Activated naive CD4-positive, alpha-beta T cell treated with anti-CD3 and anti-CD28 coated beads, Interleukin-2, amount 50 U/mL, for 72 hours (primary cell): Measurements from ENCODE around the gene PLS1. TPM values are rescaled to one million over a fixed set of nuclear protein-coding genes. Genes with fewer than 3 reads are reported as not detected.
"Not testable (repeated sequence)": the region's sequence is repeated elsewhere in the genome, so short reads cannot be mapped to it uniquely, and the experiment has no call there.

Experiments
- ATAC-seq, 2 donors: fragments of 150-1000 bp; cut with Tn5 transposase; 2 replicates each; pipeline ENCODE4 v1.10.0; 2021; ENCODE audit warnings: mild to moderate bottlenecking in 2 of 2, moderate library complexity in 2 of 2
- DNase-seq, 2 donors: peaks; one replicate each; pipeline ENCODE4 v3.0.0; 2021 to 2022; ENCODE audit warnings: low spot score in 2 of 2
- H3K27ac Mint-ChIP-seq, 2 donors: one replicate each; pipeline ENCODE4 v1.8.0; 2022; ENCODE audit warnings: mild to moderate bottlenecking in 2 of 2, mixed read lengths in 2 of 2
- H3K36me3 Mint-ChIP-seq, 2 donors: one replicate each; pipeline ENCODE4 v1.8.0; 2022; ENCODE audit warnings: mixed read lengths in 2 of 2
- H3K9me3 Mint-ChIP-seq, 2 donors: one replicate each; pipeline ENCODE4 v1.8.0; 2022; ENCODE audit warnings: mixed read lengths in 2 of 2
- total RNA-seq, 2 donors: library from RNA; stranded (reverse); gene quantifications; one replicate each; pipeline ENCODE4 v1.2.3, GENCODE V29; 2022

PLS1 gene
- total RNA-seq, 2 donors from 2014 or later = 6.0 to 8.1 TPM

DNA sequence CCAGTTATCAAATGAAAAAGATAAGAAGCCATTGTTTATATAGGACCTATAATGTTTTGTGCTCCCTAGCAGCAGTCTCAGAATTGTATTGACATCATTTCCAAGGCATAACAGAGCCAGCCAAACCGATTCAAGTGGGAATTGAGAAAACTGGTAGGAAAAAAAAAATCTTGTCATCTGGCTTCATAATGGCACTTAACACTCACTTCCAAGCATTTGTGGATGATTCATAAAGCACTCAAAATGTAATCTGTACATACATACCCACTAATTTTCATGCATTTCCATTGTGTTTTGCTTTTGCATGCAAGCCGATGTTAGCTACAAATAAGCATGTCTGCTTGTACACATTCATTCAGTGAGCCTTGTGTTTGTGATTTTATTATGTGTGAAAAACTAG lies 109.0 kb downstream of the PLS1 start:
- ATAC-seq = no peak
- no peak overlapping the region for H3K27ac Mint-ChIP-seq
- DNase-seq = no peak
- H3K36me3 Mint-ChIP-seq = no peaks in the 10 kb centered on the region
- H3K9me3 Mint-ChIP-seq = peaks cover 0 to 4% of the 10 kb centered on the region in 2 donors

GRCh38 chr3:142706321-142707127 lies 110.3 kb downstream of the PLS1 start:
- Mint-ChIP-seq H3K9me3 (no peaks in the 10 kb centered on the region), H3K27ac (no peak overlapping the region), H3K36me3 (no peaks in the 10 kb centered on the region)
- ATAC-seq = no peak
- DNase-seq = no peak

DNA sequence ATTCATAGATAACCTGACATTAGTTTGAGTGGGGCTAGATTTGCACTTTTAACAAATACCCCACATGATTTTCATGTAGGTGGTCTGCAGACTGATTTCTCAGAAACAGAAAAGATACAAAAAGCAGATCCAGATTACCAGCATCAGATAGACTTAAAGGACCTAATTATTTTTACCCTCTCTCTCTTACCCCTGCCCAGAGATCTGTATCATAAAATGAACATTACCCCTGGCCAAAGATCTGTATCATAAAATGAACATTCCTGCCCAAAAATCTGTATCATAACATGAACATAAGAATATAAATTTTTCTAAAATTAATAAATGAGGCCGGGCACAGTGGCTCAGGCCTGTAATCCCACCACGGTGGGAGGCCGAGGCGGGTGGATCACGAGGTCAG lies 113.0 kb downstream of the PLS1 start:
- Mint-ChIP-seq H3K9me3 (no peaks in the 10 kb centered on the region), H3K36me3 (no peaks in the 10 kb centered on the region), H3K27ac (no peak overlapping the region)
- DNase-seq (no peak), ATAC-seq (no peak)

- DNase-seq, H3K9me3 Mint-ChIP-seq, H3K27ac Mint-ChIP-seq, ATAC-seq, H3K36me3 Mint-ChIP-seq: not testable (repeated sequence)
Measured at GRCh38 chr3:142714882-142715281, 118.7 kb downstream of the PLS1 start.

GRCh38 chr3:142716102-142716501 lies 119.9 kb downstream of the PLS1 start:
- no peak overlapping the region for H3K27ac Mint-ChIP-seq
- ATAC-seq (no peak), DNase-seq (no peak)
- H3K9me3 Mint-ChIP-seq = peaks cover 0 to 3% of the 10 kb centered on the region in 2 donors
- H3K36me3 Mint-ChIP-seq = no peaks in the 10 kb centered on the region

GRCh38 chr3:142723665-142723967 lies 127.4 kb downstream of the PLS1 start:
- DNase-seq (no peak), ATAC-seq (no peak)
- Mint-ChIP-seq H3K36me3 (peaks cover 6 to 7% of the 10 kb centered on the region in 2 donors), H3K27ac (peak overlapping the region in 1 of 2 donors; percentile 87), H3K9me3 (peaks cover 0 to 6% of the 10 kb centered on the region in 2 donors)

DNA sequence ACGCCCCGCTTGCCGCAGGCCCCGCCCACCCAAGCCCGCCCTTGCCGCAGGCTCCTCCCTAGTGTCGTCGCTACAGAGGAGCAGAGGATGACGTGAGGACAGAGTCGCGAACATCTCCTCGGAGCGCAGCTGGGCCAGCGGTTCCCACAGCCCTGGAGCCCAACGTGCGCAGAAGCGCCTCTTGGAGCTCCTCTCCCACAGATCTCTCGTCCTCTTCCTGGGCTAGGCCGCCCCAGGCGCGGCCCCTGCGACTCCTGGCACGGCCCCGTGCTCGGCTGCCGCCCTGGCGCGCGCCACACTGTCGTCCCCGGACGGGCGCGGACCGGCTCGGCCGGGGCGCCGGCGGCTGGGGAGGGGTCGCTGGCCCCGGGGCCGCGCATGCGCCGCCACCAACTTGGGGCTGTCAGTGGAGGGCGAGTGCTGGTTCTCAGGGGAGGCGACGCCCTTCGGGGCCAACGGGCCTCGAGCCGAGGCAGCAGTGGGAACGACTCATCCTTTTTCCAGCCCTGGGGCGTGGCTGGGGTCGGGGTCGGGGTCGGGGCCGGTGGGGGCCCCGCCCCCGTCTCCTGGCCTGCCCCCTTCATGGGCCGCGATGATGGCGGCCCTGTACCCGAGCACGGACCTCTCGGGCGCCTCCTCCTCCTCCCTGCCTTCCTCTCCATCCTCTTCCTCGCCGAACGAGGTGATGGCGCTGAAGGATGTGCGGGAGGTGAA lies 127.9 kb downstream of the PLS1 start, which contains the start of gene TRPC1:
Gene TRPC1, plus strand, starts transcription at position 67 of the 714 bp plus-strand sequence. Its CDS starts 526 bp downstream, at position 593.
- DNase-seq (peak; percentile 71 to 84), ATAC-seq (peak; percentile 94 to 97)
- peaks cover 6 to 7% of the 10 kb centered on the region in 2 donors for H3K36me3 Mint-ChIP-seq
- peaks cover 0 to 6% of the 10 kb centered on the region in 2 donors for H3K9me3 Mint-ChIP-seq
- peak within 1 kb of the TSS; percentile 87 to 90 for H3K27ac Mint-ChIP-seq

- peak; percentile 18 to 32 for ATAC-seq
- Mint-ChIP-seq H3K9me3 (peaks cover 0 to 6% of the 10 kb centered on the region in 2 donors), H3K27ac (peak overlapping the region; percentile 87 to 90), H3K36me3 (peaks cover 6 to 7% of the 10 kb centered on the region in 2 donors)
- no peak for DNase-seq
Measured at GRCh38 chr3:142724682-142725356, 128.6 kb downstream of the PLS1 start.

- DNase-seq (no peak), ATAC-seq (no peak)
- peaks cover 6 to 7% of the 10 kb centered on the region in 2 donors for H3K36me3 Mint-ChIP-seq
- peak overlapping the region in 1 of 2 donors; percentile 87 for H3K27ac Mint-ChIP-seq
- H3K9me3 Mint-ChIP-seq = peaks cover 0 to 4% of the 10 kb centered on the region in 2 donors
Measured at GRCh38 chr3:142725357-142725739, 129.2 kb downstream of the PLS1 start.

DNA sequence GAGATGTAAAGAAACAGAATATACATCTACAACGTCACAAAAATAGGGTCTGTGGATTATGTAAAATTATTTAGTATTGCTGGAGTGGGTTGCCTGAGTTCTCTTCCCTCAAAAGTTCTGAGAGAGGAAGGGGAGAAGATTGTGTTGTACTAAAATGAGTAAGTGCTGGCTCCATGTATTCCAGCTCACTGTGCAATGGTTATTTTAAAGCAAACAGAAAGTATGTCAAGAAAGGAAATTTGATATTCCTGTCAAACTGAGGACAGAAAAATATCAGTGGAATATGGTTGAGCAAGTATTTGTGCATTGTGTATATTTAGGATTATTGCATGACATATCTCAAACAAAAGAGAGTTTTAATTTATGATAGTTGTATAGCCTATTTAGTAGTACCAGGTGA lies 129.8 kb downstream of the PLS1 start:
- H3K36me3 Mint-ChIP-seq = peaks cover 6 to 7% of the 10 kb centered on the region in 2 donors
- H3K9me3 Mint-ChIP-seq = peaks cover 0 to 3% of the 10 kb centered on the region in 2 donors
- H3K27ac Mint-ChIP-seq = no peak overlapping the region
- ATAC-seq (no peak), DNase-seq (no peak)

GRCh38 chr3:142732066-142732465 lies 135.9 kb downstream of the PLS1 start:
- Mint-ChIP-seq H3K9me3 (no peaks in the 10 kb centered on the region), H3K27ac (no peak overlapping the region), H3K36me3 (no peaks in the 10 kb centered on the region)
- no peak for ATAC-seq
- no peak for DNase-seq

DNA sequence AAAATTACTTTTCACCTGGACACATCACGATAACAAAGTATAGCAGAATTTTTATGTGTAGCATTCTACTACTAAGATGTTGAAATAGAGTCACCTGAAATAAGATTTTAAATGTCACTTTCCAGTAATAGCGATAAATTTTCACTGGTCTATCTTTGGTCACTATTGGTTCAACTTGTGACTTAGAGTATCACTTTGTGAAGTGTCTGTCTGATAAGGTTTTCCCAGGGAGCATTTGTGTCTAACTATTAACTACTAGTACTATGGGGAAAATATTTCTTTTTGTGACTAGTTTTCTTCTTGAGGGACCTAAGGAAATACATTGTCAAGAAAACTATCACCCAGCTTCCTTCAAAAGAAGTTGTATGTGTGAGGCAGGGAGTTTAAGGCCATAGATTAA lies 138.6 kb downstream of the PLS1 start:
- Mint-ChIP-seq H3K36me3 (no peaks in the 10 kb centered on the region), H3K9me3 (no peaks in the 10 kb centered on the region), H3K27ac (no peak overlapping the region)
- ATAC-seq (no peak), DNase-seq (no peak)

DNA sequence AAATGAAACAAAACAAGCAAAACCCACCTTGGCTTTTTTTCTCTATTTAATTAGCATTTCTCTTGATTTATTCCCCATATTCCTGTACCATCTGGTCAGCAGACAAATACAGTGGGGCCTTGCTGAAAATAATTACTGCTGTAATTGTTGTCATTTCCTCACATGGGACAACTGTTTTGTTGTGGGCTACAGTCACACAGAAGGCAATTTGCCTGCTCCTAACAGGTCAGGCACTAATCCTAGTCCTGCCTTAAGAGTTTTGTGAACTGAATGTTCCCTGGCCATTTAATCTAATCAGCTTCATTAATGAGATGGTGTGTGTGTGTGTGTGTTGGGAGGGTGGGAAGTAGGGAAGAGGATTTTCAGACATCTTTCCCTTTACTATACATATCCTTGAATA lies 139.3 kb downstream of the PLS1 start:
- ATAC-seq = no peak

DNA sequence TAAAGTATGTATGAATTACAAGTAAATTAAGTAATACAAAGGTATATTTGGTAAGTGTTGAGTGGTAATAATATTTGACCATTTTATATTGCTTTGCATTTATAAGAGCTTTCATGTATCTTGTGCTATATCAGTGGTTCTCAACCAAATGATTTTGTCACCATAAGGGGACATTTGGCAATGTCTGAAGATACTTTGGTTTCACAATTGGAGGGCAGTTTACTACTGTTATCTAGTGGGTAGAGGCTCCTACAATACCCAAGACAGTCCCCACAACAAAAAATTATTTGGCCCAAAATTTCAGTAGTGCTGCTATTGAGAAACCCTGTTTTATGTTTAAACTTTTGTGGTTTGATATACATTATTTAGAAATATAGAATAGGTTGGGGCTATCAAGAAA lies 142.2 kb downstream of the PLS1 start:
- no peaks in the 10 kb centered on the region for H3K36me3 Mint-ChIP-seq
- H3K27ac Mint-ChIP-seq = no peak overlapping the region
- H3K9me3 Mint-ChIP-seq = no peaks in the 10 kb centered on the region
- no peak for ATAC-seq
- no peak for DNase-seq

More for the DNA sequence above, 139.3 kb downstream of the PLS1 start:
- Mint-ChIP-seq H3K9me3 (no peaks in the 10 kb centered on the region), H3K36me3 (no peaks in the 10 kb centered on the region), H3K27ac (no peak overlapping the region)
- no peak for DNase-seq

DNA sequence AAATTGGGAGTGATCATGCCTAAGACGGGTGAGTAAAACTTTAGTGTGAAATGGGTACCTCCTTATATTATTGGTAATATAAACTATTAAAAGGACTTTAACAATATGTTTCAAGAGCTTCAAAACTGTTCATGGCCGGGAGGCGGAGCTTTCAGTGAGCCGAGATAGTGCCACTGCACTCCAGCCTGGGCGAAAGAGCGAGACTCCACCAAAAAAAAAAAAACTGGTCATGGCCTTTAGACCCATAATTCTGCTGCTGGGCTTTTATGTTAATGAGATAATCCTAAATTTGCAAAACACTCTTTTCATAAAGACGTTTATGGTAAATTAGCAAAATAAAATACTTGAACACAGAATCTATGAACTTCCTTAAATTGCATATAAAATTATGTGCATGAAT lies 150.5 kb downstream of the PLS1 start:
- H3K9me3 Mint-ChIP-seq = no peaks in the 10 kb centered on the region
- DNase-seq (no peak), ATAC-seq (no peak)
- H3K27ac Mint-ChIP-seq = no peak overlapping the region
- H3K36me3 Mint-ChIP-seq = peaks cover 0 to 9% of the 10 kb centered on the region in 2 donors

DNA sequence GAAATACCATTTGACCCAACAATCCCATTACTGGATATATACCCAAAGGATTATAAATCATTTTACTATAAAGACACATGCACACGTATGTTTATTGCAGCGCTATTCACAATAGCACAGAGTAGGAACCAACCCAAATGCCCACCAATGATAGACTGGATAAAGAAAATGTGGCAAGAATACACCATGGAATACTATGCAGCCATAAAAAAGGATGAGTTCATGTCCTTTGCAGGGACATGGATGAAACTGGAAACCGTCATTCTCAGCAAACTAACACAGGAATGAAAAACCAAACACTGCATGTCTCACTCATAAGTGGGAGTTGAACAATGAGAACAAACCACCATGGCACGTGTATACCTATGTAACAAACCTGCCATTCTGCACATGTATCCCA lies 154.3 kb downstream of the PLS1 start:
- DNase-seq, ATAC-seq, H3K27ac Mint-ChIP-seq, H3K9me3 Mint-ChIP-seq, H3K36me3 Mint-ChIP-seq: not testable (repeated sequence)

DNA sequence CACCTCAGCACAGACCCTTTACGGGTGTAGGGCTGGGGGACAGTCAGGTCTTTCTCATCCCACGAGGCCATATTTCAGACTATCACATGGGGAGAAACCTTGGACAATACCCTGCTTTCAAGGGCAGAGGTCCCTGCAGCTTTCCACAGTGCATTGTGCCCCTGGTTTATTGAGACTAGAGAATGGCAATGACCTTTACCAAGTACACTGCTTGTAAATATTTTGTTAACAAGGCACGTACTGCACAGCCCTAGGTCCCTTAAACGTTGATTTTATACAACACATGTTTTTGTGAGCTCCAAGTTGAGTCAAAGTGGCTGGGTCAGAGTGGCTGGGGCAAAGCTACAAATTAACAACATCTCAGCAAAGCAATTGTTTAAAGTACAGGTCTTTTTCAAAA lies 156.4 kb downstream of the PLS1 start:
- not testable (repeated sequence) for ATAC-seq, DNase-seq, H3K9me3 Mint-ChIP-seq, H3K36me3 Mint-ChIP-seq, H3K27ac Mint-ChIP-seq
